Upper lobe of right lung (tissue), 1 donor: ENCODE measurements around the gene SGMS1. TPM values are rescaled to one million over a fixed set of nuclear protein-coding genes. Genes with fewer than 3 reads are reported as not detected.
A peak's percentile ranks its signal among the peaks of the same experiment; 100 is the strongest.
"Not testable (repeated sequence)": the region's sequence is repeated elsewhere in the genome, so short reads cannot be mapped to it uniquely, and the experiment has no call there.

Source experiments
- ATAC-seq: fragments of 200-7000 bp; cut with Tn5 transposase; one replicate; pipeline ENCODE4 v1.9.1; 2020; ENCODE audit warnings: mild to moderate bottlenecking, moderate library complexity
- DNase-seq: peaks from one replicate; pipeline ENCODE4 v3.0.0-alpha.2; 2020
- H3K27ac ChIP-seq: fragments of 200-600 bp; one replicate; pipeline ENCODE4 v1.8.0; 2022
- H3K27me3 ChIP-seq: fragments of 200-600 bp; one replicate; pipeline ENCODE4 v1.8.0; 2022; ENCODE audit warnings: mild to moderate bottlenecking
- H3K36me3 ChIP-seq: fragments of 200-600 bp; one replicate; pipeline ENCODE4 v1.8.0; 2022
- H3K4me1 ChIP-seq: fragments of 200-600 bp; one replicate; pipeline ENCODE4 v1.8.0; 2022
- H3K4me3 ChIP-seq: fragments of 200-600 bp; one replicate; pipeline ENCODE4 v1.8.0; 2022; ENCODE audit warnings: mild to moderate bottlenecking
- H3K9me3 ChIP-seq: fragments of 200-600 bp; one replicate; pipeline ENCODE4 v1.8.0; 2022
- CTCF ChIP-seq: fragments of 200-600 bp; IDR thresholded peaks from one replicate; pipeline ENCODE4 v1.8.0; 2022; ENCODE audit warnings: antibody characterized with exemption
- intact Hi-C: fragments of 100-400 bp; cut with DNase I; formaldehyde crosslinking; loops from one replicate; pipeline ENCODE4 v1.11.0; 2022
- total RNA-seq: library from RNA; stranded (reverse); fragmentation: NEBNext Ultra II Directional; extraction: Animal tissue kit (Norgen Biotek cat#: 25700); gene quantifications from one replicate; pipeline ENCODE4 v1.2.1, GENCODE V29; 2021
- donor health status: DM: no; HTN: yes; CAD: no; lungs with severe emphysema.

Gene SGMS1
- total RNA-seq, 1 donor from 2014 or later: 73.1 TPM

DNA sequence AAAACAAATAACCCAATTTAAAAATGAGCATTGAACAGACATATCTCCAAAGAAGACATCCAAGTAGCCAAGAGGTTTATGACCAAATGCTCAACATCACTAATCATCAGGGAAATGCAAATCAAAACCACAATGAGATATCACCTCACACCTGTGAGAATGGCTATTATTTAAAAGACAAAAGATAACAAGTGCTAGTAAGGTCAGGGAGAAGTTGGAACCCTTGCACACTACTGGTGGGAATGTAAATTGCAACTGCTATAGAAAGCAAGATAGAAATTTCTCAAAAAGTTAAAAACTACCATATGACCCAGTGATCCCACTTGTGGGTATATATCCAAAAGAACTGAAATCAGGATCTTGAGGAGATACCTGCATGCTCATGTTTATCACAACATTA lies 49.5 kb downstream of the SGMS1 start:
- no peaks in the 10 kb centered on the region for H3K9me3 ChIP-seq

GRCh38 chr10:50572017-50572491 lies 51.7 kb downstream of the SGMS1 start:
- H3K27me3 ChIP-seq: no peaks in the 10 kb centered on the region
- H3K36me3 ChIP-seq: no peaks in the 10 kb centered on the region
- H3K4me3 ChIP-seq: no peak overlapping the region
- no peak for TF ChIP-seq CTCF
- DNase-seq (no peak), ATAC-seq (peak; percentile 27)
- H3K27ac ChIP-seq: no peak overlapping the region
- H3K4me1 ChIP-seq: peaks cover 10% of the 10 kb centered on the region
- intact Hi-C loops: no loop called here
- no peaks in the 10 kb centered on the region for H3K9me3 ChIP-seq

More for the DNA sequence above, 49.5 kb downstream of the SGMS1 start:
- Histone ChIP-seq H3K27ac (no peak overlapping the region), H3K4me3 (no peak overlapping the region), H3K4me1 (peaks cover 21% of the 10 kb centered on the region), H3K36me3 (no peaks in the 10 kb centered on the region), H3K27me3 (no peaks in the 10 kb centered on the region)
- intact Hi-C loops: no loop called here
- TF ChIP-seq CTCF: no peak
- ATAC-seq (no peak), DNase-seq (no peak)

DNA sequence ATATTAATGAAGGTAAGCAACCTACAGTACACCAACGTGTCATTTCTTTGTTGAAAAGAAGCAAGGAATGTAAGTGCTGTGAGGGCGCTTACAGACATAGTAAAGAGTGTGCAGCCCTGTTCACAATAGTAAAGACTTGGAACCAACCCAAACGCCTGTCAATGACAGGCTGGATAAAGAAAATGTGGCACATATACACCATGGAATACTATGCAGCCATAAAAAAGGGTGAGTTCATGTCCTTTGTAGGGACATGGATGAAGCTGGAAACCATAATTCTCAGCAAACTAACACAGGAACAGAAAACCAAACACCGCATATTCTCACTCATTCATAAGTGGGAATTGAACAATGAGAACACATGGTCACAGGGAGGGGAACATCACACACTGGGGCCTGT lies 55.0 kb downstream of the SGMS1 start:
- H3K27me3 ChIP-seq, H3K4me3 ChIP-seq, H3K27ac ChIP-seq, intact Hi-C loops, ATAC-seq, H3K4me1 ChIP-seq, H3K9me3 ChIP-seq, DNase-seq, H3K36me3 ChIP-seq: not testable (repeated sequence)

GRCh38 chr10:50567384-50567783 lies 56.4 kb downstream of the SGMS1 start:
- TF ChIP-seq CTCF: no peak
- no peaks in the 10 kb centered on the region for H3K9me3 ChIP-seq
- H3K4me3 ChIP-seq: no peak overlapping the region
- no peak for DNase-seq
- ATAC-seq: peak; percentile 60
- H3K27me3 ChIP-seq: no peaks in the 10 kb centered on the region
- H3K27ac ChIP-seq: no peak overlapping the region
- intact Hi-C loops: no loop called here
- no peaks in the 10 kb centered on the region for H3K36me3 ChIP-seq
- no peaks in the 10 kb centered on the region for H3K4me1 ChIP-seq

DNA sequence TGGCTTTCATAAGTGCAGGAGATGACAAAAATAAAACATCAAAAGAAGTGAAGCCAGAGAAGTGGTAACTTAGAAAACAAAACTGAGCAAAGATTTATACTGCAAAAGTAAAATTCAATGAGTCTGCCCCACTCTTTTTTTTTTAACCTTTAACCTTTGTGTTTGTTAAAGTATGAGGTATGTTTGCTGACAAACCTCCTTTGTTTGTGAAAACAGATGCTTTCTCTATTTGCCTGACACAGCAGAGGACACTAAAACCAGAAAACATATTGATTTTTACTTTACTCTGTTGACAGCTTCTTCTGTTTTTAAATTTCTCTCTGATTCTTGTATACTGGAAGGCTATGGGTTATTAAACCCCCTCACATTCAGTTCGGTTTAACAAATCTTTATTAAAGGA lies 57.6 kb downstream of the SGMS1 start:
- Histone ChIP-seq H3K36me3 (no peaks in the 10 kb centered on the region), H3K27me3 (no peaks in the 10 kb centered on the region), H3K9me3 (no peaks in the 10 kb centered on the region), H3K27ac (no peak overlapping the region), H3K4me3 (no peak overlapping the region), H3K4me1 (peaks cover 8% of the 10 kb centered on the region)
- intact Hi-C loops: no loop called here
- ATAC-seq (no peak), DNase-seq (no peak)
- no peak for TF ChIP-seq CTCF

GRCh38 chr10:50565301-50566083 lies 58.3 kb downstream of the SGMS1 start:
- intact Hi-C loops: no loop called here
- no peak for ATAC-seq
- DNase-seq: no peak
- TF ChIP-seq CTCF: no peak
- H3K9me3 ChIP-seq: no peaks in the 10 kb centered on the region
- peaks cover 13% of the 10 kb centered on the region for H3K4me1 ChIP-seq
- H3K4me3 ChIP-seq: no peak overlapping the region
- no peaks in the 10 kb centered on the region for H3K36me3 ChIP-seq
- H3K27me3 ChIP-seq: no peaks in the 10 kb centered on the region
- H3K27ac ChIP-seq: no peak overlapping the region
